ENCODE data around the gene FHL3.

The FHL3 gene, protein sequence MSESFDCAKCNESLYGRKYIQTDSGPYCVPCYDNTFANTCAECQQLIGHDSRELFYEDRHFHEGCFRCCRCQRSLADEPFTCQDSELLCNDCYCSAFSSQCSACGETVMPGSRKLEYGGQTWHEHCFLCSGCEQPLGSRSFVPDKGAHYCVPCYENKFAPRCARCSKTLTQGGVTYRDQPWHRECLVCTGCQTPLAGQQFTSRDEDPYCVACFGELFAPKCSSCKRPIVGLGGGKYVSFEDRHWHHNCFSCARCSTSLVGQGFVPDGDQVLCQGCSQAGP

DNA sequence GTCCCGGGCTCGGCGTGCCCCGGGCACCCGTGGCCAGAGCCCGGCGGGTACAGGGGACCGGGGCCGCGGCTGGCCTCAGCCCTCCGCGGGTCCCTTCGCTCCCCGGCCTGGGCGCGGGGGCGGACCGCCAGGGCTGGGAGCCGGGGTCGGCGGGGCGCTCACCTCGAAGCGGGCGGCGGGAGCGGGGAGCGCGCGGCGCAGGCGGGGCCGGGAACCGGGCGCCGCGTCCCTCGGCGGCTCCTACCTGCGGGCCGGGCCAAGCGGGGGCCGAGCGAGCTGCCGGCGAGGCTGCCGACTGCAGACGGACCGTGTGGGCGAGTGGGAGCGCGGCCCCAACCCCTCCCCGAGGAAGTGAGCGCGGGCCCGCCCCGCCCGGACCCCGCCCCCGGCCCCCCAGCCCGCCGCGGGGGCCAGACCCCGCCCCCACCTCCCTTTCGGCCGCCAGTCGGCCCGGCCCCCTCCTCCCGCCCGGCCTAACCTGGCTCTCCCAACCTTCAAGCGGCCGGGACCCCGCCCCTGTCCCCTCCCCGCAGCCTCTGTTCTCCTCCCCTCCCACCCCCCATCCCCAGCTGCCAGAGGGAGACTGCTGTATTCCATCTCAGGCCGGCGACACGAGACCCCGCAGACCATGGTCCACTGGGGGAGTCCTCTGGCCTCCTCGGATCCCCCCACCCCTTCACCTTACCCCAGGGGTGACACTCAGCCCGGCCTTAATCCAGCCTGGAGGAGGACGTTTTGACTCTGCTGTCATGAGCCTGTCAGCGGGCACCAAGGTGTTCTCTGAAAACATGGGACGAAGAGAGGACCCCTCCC is at the start of gene FHL3:
Gene FHL3, minus strand, starts transcription at position 320 of the 813 bp plus-strand sequence. CDS start 6,102 bp downstream, outside the sequence.
- no peak for DNase-seq (ENCODE audit: low read depth in 2 of 2, low spot score in 1 of 2)

DNA sequence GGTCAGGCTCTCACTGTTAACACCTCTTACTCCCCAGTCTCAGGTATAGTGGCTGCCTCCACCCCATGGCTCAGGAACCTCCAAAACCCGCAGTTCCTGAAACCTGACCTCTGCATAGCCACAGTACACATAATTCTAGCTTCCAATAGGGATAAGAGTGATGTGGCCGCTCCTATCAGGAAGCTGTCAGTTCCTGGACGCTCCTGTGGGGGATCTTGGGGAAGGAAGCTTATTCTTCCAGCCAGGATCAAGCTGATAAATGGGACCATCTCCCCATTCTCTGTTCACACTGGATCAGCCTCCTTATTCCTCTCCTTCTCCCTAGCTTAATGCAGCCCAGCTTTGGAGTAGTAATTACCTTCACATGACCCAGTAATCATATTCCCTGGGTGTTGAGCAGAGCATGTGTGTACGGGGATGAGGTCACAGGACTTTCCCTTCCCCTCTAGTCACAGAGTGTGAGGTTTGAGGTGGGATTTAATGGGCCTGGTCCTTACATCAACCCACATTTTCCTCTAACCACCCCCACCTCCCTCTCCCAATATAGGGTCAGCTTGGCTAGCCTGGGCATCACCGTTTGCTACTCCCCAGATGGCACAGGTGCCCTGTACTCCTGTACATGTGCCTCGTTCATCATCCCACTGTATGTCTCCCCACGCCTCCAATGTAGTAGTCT is 48.2 kb upstream of the FHL3 start:
- no peak for DNase-seq (ENCODE audit: low read depth in 2 of 2, low spot score in 1 of 2)

DNA sequence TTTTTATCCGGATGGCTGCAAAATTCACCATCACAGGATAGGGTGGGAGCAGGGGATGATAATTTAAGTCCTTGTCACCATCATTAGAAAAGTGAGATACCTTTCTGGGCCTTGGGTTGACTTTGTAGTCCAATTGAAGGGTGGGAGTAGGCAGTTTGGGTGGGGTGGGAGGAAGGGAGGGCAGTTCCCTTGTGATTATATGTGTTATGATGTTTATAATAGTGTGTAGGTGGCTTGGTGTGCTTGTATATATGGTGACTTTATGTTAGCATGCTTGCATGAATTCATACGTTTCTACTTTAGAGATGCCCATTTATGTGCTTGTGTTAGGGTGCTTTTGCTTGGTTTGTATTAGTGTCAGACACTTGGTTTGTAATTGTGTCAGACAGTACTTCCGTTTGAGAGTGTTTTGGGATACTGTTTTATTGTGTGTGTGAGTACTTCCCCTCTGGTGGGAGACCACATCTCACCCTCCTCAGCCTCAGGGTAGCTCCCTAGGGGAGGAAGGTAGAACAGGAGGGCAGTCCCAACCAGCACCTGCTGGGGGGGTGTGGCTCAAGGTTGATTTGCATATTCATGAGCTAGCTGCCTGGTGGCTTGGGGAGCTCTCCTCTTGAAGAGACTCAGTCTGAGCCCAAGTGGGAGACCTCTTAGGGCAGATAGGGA is 47.6 kb upstream of the FHL3 start:
- DNase-seq (ENCODE audit: low read depth in 2 of 2, low spot score in 1 of 2): no peak

DNA sequence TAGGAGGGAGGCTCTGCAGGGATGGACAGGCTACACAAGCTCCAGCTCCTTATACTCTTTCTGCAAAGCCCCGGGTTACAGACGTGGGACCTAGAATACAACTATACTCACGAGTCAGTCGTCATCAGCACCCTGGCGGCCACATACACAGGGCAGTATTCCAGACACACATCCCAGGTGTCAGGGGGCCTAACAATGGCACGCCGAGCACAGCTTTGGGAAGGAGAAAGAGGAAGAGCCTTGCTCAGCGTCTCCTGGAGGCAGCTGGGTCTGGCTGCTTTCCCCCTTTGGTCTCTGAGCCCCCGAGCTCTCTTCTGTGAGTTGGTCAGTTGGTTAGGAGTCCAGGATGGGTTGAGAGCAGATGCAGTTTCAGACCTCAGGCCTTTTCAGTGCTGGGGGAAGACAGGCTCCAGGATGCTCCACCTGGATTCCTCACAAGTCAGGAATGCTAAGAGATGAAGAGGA is 45.8 kb upstream of the FHL3 start:
- DNase-seq (ENCODE audit: low read depth in 2 of 2, low spot score in 1 of 2): no peak

DNA sequence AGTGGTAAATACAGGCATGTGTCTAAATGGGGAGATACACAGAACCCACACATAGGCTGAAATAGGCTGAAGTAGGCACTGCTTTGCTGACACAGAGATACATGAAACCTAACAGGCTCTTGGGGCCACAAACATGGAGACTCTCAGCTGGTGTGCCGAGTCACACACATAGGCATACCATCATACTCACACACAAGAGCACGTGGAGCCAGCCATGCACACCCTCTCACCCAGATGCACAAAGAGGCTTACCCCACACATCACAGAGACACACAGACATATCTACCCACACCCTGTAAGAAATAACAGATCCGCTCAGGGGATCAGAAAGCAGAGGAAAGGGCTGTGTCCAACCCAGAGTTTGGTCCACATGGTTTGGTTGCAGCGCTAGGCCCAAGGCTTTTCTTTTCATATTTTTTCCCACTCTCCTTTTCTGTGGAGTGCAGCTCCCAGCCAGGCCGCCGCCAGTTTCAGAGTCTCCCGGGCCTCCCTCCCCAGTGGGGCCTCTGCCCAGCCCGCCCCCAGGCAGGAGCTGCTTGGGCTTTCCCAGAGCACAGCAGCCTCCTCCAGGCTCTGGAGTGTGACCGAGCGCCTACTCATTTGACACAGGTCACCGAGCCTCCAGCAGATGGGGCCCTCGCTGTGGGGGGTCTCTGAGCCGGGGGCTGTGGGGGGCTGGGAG is 45.2 kb upstream of the FHL3 start:
- no peak for DNase-seq (ENCODE audit: low read depth in 2 of 2, low spot score in 1 of 2)

DNA sequence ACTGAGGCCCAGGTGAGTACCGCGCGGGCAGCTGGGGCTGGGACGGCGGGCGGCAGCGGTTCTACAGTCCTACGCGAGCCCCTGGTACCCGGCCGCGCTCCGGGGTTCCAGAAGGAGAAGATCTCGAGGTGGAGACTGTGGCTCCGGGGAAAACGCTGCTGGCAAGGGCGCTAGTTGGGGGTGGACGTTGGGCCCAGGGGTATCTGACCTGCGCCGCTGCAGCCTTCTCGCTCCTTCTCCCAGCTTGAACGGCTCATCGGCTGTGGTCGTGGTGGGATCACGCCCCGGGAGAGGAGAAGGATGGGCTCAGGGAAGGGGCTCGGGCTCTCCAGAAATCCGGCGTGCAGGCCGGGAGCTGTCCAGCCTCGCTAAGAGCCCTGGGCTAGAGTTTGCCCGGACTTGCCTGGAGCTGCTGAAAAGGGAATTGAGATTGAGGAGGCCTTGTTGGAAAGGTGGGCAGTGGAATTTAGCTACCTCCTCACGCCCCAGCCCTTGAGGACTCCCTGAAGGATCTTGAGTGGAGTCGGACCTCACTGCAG is 42.4 kb upstream of the FHL3 start:
- DNase-seq (ENCODE audit: low read depth in 2 of 2, low spot score in 1 of 2): no peak

DNA sequence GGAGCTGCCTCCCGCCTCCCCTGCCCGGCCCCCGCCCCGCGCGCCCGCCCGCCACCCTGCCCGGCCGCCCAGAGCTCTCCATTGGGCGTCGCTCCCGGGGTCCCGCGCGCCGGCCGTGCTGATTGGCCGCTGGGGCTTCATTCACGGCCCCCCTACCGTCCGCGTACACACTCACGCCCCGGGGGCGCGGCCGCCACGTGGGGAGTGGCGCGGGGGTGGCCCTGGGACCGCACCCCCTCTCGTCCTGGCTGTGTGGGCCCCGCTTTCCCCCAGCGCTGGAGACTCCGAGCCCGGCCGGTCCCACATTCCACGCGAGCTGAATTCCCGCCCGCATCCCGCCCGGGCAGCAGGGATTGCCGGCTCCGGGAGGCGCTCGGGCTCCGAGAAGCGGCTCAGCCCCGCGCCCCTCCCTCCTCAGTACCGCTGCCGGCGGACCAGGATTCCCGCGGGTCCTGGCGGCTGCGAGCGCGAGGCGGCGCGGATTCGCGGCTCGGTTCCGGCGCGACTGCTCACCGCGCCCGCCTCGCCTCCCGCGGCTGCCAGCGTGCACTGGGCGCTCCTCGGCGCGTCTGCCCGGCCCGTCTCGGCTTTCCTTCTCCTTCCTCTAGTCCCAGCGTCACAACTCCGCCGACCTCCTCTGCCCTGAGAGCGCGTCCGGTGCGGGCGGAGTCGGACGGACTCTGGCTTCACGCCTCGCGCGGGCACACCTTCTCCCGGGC is 41.7 kb upstream of the FHL3 start:
- DNase-seq (ENCODE audit: low read depth in 2 of 2, low spot score in 1 of 2): peak; percentile 50 to 52

DNA sequence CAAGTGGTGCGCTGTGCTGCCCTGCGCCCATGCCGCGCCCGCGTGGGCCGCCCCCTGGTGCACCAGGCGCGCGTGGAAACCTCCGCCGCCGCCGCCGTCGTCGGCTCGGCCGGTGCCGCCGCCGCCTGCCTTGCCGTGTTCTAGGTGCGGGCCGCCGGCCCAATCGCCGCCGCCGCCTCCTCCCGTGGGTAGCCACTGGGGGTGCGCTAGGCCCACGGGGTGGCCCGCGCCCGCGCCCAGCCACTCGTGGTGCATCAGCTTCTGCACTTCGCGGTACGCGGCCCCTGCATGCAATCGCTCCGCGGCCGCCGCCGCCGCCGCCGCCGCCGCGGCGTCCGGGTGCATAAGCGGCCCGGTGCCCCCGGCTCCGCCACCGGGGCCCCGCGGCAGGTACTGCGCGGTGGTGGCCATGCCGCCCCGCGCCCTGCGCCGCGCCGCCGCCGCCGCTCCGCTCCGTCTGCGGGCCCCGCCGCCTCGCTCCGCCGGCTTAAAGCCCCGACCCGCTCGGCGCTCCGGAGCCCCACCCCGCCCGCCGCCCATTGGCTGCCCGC is 41.1 kb upstream of the FHL3 start, which contains the start of gene POU3F1:
Gene POU3F1, minus strand, starts transcription at position 461 of the 551 bp plus-strand sequence. Its CDS starts 50 bp downstream, at position 411.
- DNase-seq (ENCODE audit: low read depth in 2 of 2, low spot score in 1 of 2): no peak

DNA sequence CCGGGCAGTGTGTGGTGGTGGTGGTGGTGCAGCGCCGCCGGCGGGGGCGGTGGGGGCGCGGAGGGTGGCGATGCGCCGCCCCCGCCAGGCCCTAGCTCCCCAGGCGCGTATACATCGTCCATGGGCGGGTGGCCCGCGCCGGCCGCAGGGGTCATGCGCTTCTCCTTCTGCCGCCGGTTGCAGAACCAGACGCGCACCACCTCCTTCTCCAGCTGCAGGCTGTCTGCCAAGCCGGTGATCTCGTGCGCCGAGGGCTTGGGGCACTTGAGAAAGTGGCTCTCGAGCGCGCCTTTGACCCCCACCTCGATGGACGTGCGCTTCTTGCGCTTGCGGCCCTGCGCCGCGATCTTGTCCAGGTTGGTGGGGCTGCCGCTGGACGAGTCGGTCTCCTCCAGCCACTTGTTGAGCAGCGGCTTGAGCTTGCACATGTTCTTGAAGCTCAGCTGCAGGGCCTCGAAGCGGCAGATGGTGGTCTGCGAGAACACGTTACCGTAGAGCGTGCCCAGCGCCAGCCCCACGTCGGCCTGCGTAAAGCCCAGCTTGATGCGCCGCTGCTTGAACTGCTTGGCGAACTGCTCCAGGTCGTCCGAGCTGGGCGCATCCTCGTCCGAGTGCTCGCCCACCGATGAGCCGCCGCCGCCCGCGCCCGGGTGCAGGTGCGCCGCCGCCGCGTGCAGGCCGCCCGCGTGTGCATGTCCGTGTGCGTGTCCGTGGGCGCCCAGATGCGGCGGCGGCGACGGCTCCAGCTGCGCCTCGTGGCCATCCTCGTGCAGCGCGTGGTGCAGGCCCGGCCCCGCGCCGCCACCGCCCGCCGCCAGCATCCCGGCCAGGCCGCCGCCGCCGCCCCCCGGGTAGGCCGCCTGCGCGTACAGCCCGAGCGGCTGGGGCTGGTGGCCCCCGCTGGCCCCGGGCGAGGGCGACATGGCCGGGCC is 40.4 kb upstream of the FHL3 start:
- no peak for DNase-seq (ENCODE audit: low read depth in 2 of 2, low spot score in 1 of 2)

DNA sequence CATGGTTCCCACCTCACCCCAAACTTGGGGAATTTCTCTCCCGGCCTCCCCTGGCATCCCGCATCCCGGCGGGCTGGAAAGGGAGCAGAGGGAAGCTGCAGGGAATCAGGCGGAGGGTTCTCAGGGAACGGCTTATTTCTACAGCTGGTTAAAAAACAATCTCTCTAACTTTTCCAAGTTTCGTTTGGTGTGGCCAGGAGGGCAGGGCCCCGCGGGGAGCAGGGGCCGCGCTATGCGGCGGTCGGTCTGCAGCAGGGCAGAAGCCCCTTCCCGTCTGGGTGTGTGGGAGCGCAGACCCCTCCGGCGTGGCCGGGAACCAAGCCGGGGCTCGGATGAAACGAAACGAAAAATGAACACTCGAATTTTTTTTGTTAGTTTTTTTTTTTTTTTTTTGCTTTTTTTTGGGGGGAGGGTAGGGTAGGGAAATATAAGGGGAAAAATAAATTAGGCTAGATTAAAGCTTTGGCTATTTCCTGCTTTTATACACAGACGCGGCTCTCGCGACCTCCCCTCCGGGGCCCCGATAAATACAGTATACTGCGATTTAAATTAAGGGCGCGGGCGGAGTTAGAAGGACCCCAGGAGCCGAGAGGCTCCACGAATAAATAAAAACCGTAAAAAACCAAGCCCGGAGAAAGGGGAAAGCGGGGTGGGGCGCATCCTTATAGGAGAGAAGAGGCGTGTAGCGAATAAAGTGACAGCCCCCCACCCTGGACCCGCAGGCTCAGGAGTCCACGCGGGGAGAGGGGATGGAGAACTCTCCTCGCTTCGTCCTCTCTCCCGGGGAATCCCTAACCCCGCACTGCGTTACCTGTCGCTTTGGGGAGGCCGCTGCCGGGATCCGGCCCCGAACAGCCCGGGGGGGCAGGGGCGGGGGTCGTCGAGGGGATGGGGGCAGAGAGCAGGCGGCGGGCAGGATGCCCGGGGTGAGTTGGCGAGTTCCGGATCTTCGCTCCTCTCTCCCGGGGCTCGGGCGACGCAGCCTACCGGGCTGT is 39.2 kb upstream of the FHL3 start:
- DNase-seq (ENCODE audit: low read depth in 2 of 2, low spot score in 1 of 2): no peak

DNA sequence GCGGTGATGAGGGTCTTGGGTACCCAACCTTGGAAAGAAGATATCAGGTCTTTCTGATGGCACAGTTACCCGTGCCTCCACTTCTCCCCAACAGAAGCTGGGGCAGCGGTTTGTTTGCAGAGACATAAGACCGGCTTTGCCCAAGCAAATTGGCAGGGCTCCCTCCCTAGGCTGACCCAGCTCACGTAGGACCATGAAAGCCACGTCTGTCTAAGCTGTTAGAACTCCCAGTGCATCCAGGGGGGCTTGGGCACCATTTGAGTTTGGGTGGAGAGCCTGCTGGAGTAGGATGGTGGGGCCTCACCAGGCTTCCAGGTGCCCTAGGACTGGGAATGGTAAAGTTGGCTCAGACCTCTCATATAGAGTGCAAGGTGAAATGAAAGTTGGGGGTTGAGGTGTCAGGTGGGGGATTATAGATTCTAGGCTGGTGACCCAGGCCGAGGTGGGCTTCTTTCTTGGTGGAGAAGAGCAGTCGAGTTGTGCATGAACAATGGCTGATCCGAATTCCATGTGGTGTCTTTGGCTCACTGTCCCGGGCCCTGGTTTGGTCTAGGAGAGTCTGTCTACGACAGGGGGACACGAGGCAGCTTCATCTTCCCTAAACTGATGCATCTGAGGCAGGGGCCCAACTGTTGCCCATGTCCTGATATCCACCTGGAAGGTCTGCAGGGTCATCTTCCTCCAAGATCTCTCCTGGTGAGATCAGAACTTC is 37.9 kb upstream of the FHL3 start:
- DNase-seq (ENCODE audit: low read depth in 2 of 2, low spot score in 1 of 2): no peak

DNA sequence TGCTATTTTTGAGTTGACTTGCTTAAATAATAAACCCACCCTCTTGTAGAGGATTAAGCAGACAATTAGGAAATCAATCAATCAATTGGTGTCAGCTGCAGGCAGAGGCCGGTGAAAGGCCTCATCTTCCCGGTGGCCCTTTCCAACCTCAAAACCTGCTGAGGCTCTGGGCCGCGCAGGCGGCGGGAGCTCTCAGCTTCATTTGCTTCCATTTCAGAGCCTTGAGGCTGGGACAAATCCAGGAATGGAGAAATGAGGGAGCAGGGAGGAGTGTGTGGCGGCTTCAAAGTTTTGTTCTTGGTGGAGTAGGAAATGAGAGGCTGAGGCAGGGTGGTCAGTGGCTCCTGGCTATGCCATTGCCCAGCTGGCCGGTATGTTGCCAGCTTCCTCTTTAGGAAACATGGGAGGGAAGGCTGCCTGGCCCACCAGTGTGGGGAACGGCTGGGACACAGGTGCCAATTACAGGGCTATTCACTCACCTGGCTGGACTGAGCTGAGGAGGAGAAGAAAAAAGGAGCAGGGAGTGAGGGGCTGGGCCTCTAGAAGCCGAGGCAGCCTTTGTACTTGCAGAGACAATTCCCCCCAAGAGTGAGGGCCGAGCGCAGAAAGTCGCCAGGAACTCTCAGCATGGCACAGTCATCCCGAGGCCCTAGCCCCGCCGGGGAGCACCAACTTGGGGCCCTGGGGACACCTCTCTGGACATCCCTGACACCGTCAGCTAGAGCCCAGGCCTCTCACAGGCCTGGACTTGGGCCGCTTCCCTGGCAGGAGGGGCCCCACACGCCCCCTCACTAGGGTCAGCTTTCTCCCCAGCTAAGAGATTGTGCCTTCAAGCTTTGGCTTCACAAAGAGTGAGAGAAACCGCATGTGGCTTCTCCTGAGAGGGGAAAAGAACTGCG is 36.9 kb upstream of the FHL3 start:
- DNase-seq (ENCODE audit: low read depth in 2 of 2, low spot score in 1 of 2): no peak

DNA sequence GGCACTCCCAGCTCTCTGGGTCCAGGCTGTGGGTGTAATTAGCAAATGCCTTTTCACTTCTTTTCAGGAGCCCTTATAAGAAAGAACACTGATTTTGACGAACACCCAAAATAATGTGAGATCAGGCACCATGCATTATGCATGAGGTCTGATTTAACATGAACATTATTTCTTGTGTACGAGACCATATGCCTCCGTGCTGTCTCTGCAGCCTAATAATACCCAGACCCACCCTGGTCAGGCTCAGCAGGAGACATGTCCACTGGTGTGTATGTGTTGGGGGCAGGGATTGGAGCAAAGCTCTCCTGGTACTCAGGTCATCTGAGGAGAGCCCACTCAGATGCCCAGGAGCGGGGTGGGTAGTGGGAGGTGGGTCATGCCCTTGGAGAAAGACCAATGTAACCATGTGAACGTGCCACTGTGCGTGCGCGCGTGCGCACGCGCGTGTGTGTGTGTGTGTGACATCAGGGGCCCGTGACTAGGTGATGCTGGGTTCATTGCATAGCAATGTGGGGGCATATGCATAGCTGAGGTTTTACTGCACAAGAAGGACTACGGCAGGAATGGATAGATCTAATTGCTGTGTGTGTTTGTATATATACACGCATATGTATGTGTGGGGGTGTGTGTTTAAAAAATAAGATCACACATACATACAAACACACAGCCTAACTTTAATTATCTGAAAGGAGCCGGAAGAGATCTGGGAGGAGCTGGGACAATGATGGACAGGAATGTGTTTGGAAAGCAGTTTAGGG is 34.2 kb upstream of the FHL3 start:
- no peak for DNase-seq (ENCODE audit: low read depth in 2 of 2, low spot score in 1 of 2)

DNA sequence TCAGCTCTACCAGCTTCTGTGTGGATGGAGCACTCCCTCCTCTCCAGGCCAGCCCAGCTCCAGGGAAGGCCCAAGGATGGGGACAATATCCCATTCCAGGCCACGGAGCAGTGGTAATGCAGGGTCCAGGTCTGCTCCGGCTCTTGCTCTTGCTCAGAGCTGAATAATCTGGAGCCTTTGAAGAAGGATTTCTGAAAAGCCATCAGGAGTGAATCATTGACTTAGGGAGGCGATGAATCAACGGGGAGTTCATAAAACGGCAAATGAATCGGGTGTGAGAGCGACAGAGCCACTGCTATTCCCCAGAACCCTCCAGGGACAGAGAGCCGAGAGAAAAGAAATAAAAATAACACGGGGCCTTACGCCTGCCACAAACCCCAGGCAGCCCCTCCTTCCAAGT is 33.5 kb upstream of the FHL3 start:
- no peak for DNase-seq (ENCODE audit: low read depth in 2 of 2, low spot score in 1 of 2)
